HG03457 (cell line): ENCODE results near the gene PLXNC1.

Source experiments
- ATAC-seq: cut with Tn5 transposase; IDR thresholded peaks from one replicate; pipeline ENCODE4 v1.9.1; 2021; ENCODE audit warnings: moderate number of reproducible peaks; ENCODE audit not compliant: unreplicated experiment

The PLXNC1 gene

DNA sequence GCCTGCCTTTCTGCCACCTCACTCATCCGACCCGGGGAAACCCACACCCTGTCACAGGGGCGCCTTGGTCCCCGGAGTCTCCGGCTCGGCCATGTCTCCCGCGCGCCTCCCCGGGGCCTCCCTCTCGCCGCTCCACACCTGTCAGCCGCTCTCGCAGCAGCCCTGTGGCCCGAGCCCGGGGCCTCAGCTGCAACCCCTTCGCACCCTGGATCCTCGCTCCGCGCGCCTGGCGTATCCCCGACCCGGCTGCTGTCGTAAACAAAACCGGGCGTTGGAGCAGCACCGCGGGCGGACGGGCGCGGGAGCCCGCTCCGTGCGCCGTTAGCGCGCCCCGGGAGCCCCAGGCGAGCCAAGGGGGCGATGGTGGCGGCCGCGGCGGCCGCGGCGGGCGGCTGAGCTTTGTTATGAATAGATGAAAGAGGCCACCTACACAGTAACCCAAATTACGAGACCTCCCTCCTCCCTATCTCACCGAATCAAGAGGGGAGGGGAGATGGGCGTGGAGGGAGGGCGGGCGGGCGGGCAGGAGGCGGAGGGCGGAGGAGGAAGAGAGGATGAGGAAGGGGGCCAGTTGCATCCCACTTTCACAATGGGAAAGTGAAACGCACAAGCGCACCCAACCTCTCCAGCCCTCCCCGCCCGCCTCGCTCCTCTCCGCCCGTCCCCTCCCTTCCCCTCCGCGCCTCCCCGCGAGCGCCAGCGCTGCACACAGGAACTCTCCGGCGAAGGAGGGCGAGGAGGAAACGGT is at the start of gene PLXNC1:
Gene PLXNC1, plus strand, starts transcription at position 587 of the 748 bp plus-strand sequence. CDS start 395 bp downstream, outside the sequence.
- peak; percentile 31 for ATAC-seq

DNA sequence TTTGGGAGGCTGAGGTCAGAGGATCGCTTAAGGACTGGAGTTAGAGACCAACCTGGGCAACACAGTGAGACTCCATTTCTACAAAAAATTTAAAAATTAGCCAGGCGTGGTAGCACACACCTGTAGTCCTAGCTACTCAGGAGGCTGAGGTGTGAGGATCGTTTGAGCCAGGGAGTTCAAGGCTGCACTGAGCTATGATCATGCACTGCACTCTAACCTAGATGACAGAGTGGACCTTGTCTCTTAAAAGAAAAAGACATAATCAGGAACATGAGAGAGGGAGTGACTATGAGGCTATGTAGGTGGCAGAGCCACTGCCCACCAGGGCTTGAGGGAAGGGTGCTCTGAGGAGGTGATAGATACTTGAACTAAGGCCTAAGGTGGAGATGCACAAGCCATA is 49.2 kb upstream of the PLXNC1 start:
- no peak for ATAC-seq

DNA sequence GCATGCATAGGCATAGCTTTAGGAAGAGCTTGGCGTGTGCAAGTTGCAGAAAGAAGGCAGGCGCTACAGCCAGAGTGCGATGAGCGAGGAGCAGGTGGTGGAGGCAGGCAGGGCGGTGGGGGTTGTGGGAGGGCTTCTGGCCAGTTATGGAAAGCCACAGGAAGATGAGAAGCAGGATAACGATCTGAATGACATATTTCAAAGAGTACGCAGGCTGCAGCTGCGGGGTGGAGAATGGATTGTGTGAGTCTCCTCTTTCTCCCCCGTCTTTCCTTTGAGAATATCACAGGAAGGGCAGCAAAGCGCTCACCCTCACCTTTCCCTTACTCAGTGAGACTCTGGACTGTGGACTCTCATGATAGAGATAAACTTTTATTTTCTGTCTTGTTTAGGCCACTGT is 48.7 kb upstream of the PLXNC1 start:
- no peak for ATAC-seq

DNA sequence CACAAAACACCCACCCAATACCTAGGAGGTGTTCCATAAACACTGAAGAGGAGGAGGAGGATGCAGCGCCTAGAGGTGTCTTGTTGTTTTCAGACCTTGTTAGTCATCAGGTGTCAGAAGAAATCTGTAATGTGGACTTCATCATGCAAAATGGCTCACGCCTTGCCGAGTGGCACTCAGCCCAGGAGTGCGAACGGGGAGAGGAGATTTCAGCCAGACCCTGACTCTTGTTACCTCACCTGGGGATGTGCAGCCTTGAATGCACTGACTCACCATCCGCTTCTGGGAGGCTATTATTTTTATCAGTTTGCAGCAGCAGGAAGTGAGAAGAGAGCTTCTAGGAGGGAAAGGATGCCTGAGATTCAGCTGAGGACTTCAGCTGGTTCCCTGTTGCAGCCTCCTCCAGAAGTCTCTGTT is 48.2 kb upstream of the PLXNC1 start:
- no peak for ATAC-seq

DNA sequence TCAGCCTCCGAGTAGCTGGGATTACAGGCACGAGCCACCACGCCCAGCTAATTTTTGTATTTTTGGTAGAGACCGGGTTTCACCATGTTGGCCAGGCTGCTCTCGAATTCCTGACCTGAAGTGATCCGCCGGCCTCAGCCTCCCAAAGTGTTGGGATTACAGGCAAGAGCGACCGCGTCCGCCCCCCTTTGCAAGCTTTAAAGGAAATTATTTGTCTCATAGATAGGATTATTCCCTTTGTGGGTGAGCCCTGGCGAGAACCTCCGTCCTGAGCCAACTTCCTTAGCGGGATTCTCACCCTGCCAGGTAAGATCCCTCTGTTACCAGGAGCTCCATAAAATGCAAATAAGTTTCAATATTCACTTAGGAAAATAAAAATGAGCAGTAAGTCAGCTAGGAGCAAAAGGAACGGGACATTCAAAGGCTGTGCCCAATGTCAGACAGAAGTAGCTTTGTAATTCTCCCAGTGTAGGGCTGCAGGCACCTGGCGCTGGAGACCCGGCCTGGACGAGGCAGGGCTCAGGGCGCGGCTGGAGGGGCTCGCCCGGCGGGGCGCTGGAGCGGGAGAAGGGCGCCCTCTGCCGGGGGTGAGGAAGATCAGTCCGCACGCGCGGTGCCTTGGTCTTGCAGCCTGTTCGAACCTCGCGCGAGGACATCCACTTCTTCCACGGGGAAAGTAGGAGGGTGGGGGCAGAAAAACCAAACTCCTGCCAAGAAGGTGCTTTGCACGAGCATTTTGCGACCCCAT is 47.2 kb upstream of the PLXNC1 start:
- peak; percentile 60 for ATAC-seq

DNA sequence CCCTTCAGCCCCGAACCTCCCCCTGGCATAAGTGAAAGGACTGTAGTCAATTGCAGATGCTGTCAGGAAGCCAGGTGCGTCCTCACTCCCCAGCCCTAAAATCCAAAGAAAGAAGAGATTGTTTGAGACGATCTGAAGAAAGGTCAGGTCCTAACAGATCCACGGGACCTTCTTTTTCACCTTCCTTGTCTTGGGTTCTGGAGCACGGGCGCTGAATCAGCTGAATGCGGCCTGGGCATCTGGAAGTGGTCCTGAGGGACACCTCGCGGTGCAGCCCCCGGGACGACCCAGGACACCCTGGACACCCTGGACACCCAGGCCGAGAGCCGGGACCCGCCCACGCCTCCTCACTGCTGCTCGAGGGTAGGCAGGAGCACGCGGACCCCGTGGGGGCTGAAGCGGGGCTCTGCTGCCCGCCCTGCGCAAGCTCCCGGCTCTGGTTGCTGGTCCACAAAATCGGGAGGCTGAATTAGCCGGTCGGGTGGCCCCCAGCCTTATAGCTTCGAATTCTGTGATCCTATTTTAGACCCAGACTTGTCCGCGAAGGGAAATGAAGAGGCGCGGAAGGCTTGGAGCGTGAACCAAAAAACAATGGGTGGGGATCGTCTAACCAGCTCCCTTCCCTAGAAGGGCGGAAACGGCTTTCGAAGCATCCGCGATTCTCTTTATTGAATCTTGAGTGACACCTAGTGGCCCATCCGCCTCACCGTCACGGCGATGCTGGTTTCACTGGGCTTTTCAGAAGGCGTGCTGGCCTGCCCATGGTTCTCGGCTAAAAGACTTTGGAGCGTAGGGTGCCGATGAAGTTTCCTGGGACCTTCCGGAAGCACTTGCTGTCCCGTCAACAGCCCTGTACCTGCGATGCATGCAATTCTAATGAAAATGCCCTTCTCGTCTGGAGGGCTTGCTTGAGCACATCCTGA is 46.4 kb upstream of the PLXNC1 start:
- ATAC-seq, result peak; percentile 76

DNA sequence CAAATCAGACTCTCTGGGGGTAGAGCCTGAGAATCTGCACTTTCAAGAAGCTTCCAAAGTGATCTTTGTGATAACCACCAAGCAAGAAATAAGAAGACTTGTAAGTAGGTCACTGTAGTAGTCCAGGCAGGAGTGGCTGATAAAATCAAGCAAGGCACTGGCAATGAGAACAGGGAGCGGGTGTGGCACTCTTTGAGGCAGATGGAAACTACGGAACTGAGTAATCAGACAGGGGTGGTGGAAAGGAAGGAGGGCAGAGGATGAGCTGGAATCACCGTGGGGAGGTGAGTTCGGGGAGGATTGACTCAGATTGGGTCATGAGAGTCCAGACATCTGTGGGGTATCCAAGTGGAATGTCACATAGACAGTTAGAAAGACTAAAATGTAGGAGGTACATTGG is 44.4 kb upstream of the PLXNC1 start:
- no peak for ATAC-seq

DNA sequence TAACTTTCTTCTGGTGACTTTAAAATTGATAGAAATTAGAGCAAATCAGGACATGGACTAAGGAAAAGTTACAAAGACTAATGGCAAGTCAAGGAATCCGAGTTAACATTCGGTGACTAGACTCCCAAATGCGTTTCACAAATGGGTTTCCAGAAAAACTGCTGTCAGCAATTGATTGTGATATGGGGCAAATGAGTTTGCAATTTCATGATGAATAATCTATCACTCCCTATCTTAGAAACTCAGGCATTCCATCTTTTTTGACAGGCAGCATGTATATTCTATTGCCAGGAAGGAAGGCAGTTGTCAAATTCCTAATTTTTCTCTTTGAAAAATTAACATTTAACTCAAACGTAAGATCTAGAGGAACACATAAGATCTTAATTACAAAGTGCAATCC is 40.5 kb upstream of the PLXNC1 start:
- ATAC-seq, result no peak

DNA sequence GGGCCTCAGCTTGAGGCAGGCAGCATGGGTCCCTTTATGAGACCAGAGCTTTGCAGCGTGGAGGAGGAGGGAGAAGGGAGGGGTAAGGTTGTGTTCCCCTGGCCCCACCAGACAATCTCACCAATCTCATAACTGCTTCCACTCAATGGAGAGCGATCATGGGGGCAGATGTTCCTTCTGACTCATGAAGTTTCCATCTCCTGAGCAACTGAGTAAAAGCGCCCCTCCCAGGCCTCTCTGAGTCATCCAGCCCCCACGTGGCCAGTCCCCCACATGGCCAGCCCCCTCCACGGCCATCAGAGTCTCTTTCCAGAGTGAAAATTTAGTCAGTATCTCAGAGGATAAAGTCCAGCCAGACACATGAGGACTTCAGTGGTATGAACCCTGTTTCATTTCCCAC is 39.2 kb upstream of the PLXNC1 start:
- ATAC-seq, result no peak

DNA sequence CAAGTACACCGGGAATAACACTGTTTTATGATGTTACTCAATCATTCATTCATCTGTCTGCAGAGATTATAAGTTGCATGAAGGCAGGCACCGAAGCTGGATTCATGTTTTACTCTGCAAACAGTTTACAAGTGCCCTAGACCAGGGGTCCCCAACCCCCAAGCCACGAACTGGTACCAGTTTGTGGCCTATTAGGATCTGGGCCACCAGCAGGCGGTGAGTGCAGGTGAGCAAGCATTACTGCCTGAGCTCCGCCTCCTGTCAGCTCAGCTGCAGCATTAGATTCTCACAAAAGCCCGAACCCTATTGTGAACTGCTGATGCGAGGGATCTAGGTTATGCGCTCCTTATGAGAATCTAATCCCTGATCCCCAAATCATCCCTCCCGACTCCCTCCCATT is 38.1 kb upstream of the PLXNC1 start:
- no peak for ATAC-seq

DNA sequence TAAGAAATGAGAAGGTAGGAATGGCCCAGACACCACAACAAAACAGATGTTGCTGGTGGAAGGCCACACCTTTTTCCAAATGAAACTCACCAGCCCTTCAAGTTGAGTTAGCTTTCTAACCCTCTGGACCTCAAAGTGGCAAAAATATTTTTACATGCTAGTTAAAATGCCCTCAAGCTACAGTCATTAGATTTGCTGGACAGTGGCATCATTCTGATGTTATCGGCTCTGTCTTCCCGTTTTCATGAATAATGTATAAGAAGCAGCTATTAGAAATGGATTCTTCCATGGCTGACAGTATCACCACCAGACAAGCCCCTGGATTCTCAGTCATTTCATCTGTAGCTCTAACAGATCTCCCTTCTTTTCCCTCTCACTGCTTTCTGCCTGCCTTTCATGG is 37.1 kb upstream of the PLXNC1 start:
- ATAC-seq, result no peak

DNA sequence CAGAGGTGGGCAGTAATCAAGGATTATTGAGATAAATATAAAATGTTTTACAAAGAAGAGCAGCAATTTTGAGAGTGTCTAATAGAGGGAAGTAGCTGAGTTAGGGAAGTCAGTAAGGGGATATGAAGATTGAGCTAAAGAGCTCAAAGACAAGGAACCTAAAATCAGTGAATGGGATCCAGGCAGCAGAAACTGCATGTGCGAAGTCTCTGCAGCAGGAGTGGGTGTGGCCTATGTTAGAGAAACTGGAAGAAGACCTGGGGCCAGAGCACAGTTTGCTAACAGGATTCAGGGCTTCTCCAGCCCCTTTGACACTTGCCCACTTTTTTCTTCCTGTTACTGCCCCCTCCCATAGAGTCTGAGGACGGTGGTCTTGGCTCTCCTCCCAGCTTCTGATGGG is 36.3 kb upstream of the PLXNC1 start:
- no peak for ATAC-seq

DNA sequence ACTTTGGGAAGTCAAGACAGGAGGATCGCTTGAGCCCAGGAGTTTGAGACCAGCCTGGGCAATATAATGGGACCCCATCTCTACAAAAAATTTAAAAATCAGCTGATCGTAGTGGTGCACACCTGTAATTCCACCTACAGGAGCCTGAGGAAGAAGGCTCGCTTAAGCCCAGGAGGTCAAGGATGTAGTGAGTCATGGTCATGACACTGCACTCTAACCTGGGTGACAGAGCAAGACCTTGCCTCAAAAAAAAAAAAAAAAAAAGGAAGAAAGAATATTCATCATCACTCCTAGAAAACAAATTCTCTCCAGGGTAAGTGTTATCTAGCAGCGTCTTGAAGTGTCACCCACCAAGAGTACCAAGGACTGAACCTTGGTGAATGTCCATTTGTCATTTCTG is 34.2 kb upstream of the PLXNC1 start:
- ATAC-seq, result no peak

DNA sequence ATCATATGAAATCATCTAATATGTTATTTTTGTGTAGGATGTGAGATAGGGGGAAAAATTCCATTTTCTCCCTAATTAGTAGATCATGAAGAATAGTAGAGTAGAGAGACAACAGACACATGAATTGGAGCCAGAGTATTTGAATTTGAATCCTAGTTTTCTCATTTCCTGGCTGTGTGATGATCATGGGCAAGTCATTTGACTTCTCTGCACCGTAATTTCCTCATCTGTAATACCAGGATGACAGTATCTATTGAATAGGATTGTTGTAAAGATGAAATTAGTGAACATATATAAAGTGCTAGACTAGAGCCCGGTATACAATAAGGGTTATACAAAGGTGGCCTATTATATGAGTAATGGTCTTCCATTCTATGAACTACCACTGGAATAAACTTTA is 32.2 kb upstream of the PLXNC1 start:
- ATAC-seq, result no peak

DNA sequence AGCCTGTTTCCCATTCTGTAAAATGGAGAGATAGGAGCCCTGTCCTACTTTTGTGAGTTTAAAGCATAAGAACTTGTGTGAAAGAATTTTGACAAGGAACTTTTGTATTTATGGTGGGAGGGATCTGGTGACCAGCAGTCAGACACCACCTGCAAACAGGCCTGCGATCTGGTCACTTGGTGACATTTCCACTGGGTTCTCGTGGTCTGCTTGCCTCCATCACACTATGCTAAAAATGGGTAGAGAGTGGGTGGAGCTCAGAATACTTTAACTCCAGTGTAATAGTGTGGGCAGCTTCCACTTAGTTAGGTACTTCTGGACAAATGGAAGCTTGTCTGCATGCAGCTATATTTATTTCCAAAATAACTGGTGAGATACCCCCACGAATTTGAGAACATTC is 26.5 kb upstream of the PLXNC1 start:
- no peak for ATAC-seq

DNA sequence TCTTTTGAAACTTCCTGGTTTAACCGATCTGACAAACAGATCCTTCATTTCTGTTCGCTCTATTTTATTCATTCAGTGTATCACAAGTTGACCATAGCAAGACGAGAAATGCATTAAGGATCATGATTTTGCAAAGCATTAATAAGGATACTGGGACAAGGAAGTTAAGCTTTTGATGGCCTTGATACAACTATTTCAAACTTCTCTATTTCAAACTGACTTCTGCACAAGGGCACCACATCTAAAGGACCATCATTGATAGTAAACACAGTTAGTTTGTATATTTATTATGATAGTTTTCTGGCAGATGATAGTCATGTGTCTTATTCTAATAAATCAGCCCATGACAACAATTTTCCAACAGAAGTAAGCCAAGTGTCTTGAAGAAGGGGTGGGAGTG is 25.8 kb upstream of the PLXNC1 start:
- no peak for ATAC-seq

DNA sequence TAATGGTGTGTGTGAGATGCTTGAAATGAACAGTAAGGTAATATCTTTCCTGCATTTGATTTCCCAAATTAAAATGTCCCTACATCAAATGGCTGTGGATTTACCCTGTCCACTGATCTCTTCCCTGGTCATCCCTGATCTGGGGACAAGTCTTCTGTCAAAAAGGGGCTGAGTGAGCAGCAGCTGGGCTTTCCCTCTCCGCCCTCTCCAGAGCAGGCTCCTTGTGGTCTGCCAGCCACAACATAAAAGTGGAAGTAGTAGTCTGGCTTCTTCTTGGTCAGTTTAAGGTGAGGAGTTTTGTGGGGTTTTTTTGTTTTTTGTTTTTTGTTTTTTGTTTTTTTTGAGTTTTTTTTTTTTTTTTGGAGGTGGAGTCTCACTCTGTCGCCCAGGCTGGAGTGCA is 25.2 kb upstream of the PLXNC1 start:
- no peak for ATAC-seq

DNA sequence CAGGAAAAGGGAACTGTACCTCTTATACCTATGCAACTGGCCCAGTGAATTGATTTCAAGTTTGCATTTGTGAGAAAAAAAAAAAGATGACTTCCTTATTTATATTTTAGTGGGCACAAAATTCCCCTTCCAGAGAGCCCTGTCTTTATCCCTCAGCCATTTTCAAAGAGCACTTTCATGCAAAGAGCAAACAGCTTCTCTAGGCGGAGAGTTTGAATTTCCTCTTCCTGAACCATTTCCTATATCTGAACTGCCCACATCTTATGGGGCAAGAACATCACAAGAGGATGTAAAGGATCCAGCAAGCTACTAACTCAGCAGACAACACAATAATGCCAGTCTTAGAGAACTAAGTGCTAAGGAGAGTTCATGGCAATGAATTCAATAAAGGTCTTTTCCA is 22.3 kb upstream of the PLXNC1 start:
- ATAC-seq, result no peak

DNA sequence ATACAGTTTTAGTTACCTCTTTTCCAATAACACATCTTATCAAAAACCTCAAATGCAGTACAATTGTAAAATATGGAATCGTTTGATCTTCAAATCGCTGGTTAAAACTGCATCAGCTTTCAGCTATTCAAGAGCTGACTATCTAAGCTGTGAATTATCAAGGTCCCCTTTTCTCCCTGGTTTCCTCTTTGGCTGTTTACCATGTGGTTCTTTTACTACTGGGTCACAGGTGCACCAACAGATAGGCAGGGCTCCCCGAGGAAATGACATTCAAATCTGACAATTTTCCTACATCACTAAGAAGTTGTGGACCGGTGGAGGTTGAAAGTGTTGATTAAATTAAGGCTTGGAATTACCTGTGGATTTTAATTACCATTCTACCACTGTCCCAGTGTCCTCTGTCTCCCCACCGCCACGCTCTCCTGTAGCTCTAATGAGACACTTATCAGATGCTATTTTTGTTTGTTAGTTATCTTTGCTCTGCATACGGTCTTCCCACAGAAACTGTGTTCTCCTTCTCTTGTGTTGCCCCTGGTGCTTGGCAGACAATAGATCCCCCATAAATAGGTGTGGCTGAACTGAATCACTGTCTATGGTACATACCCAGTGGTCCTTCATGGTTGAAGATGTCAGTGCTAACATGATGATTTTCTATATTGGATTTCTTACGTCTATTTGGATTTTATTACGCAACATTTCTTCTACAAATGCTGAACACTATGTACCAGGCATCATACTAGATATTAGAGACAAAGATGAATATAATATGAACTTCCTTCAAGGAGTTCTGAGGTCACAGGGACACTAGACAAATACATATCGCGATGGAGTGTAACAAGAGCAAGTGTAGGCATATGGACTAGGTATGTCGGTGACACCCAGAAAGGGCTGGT is 20.9 kb upstream of the PLXNC1 start:
- no peak for ATAC-seq

DNA sequence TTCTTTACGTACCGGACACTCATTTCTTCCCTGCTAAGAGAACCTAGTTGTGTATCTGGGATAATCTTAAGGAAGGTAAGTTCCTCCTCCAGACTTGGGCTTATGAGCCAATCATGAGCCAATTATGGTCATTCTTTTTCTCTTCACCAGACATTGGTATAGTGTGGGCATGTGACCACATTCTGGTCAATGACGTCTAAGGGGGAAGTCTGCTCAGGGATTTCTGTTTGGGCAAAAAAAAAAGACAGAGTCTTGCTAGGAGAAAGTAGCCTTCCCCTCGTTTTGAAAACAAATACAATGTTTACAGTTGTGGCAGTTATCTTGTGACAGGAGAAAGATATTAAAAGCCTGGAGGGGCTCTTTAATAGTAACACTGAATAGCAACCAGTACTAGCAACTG is 20.1 kb upstream of the PLXNC1 start:
- no peak for ATAC-seq
